ENCODE results near the gene NPM1. TPM values are rescaled to one million over a fixed set of nuclear protein-coding genes. Genes with fewer than 3 reads are reported as not detected.
"Not testable (repeated sequence)": the region's sequence is repeated elsewhere in the genome, so short reads cannot be mapped to it uniquely, and the experiment has no call there.

Gene NPM1
- total RNA-seq, 1 experiment from 2014 or later = 3,194 TPM

- no peak for DNase-seq (ENCODE audit: low spot score)
- in situ Hi-C loops (cut with HindIII; ENCODE audit: low sequenced_read_pairs) = no loop called here
Measured at GRCh38 chr5:171407234-171407633, 19.6 kb downstream of the NPM1 start.

- DNase-seq (ENCODE audit: low spot score) = no peak
Measured at GRCh38 chr5:171409164-171410136, 21.8 kb downstream of the NPM1 start.

GRCh38 chr5:171410181-171410580, 22.5 kb downstream of the NPM1 start:
- in situ Hi-C loops (cut with HindIII; ENCODE audit: low sequenced_read_pairs) = no loop called here
- DNase-seq (ENCODE audit: low spot score) = no peak

More at GRCh38 chr5:171409164-171410136, 21.8 kb downstream of the NPM1 start:
- in situ Hi-C loops (cut with HindIII; ENCODE audit: low sequenced_read_pairs) = no loop called here

- no peak for DNase-seq (ENCODE audit: low spot score)
- in situ Hi-C loops (cut with HindIII; ENCODE audit: low sequenced_read_pairs) = no loop called here
Measured at GRCh38 chr5:171412186-171412585, 24.5 kb downstream of the NPM1 start.

GRCh38 chr5:171413153-171413910, 25.7 kb downstream of the NPM1 start:
- no peak for DNase-seq (ENCODE audit: low spot score)
- in situ Hi-C loops (cut with HindIII; ENCODE audit: low sequenced_read_pairs) = no loop called here

GRCh38 chr5:171413993-171414392, 26.3 kb downstream of the NPM1 start:
- in situ Hi-C loops (cut with HindIII; ENCODE audit: low sequenced_read_pairs); DNase-seq (ENCODE audit: low spot score): not testable (repeated sequence)

GRCh38 chr5:171415115-171415730, 27.6 kb downstream of the NPM1 start:
- in situ Hi-C loops (cut with HindIII; ENCODE audit: low sequenced_read_pairs) = no loop called here
- peak; percentile 54 for DNase-seq (ENCODE audit: low spot score)

- no peak for DNase-seq (ENCODE audit: low spot score)
- in situ Hi-C loops (cut with HindIII; ENCODE audit: low sequenced_read_pairs) = no loop called here
Measured at GRCh38 chr5:171416160-171417049, 28.8 kb downstream of the NPM1 start.

GRCh38 chr5:171418316-171418981, 30.8 kb downstream of the NPM1 start:
- in situ Hi-C loops (cut with HindIII; ENCODE audit: low sequenced_read_pairs) = no loop called here
- peak; percentile 74 for DNase-seq (ENCODE audit: low spot score)

- in situ Hi-C loops (cut with HindIII; ENCODE audit: low sequenced_read_pairs) = no loop called here
Measured at GRCh38 chr5:171418982-171419687, 31.5 kb downstream of the NPM1 start, which contains the start of gene FGF18. FGF18 (plus strand) TSS chr5:171419647; CDS start chr5:171420200, 553 bp downstream.

GRCh38 chr5:171419688-171420430, 32.2 kb downstream of the NPM1 start:
- no peak for DNase-seq (ENCODE audit: low spot score)
- in situ Hi-C loops (cut with HindIII; ENCODE audit: low sequenced_read_pairs) = no loop called here

More at GRCh38 chr5:171418982-171419687, 31.5 kb downstream of the NPM1 start, which contains the start of gene FGF18:
- DNase-seq (ENCODE audit: low spot score) = peak; percentile 36

GRCh38 chr5:171420431-171421241, 33.0 kb downstream of the NPM1 start:
- in situ Hi-C loops (cut with HindIII; ENCODE audit: low sequenced_read_pairs) = no loop called here
- DNase-seq (ENCODE audit: low spot score) = peak; percentile 40

GRCh38 chr5:171421331-171422262, 33.9 kb downstream of the NPM1 start:
- no peak for DNase-seq (ENCODE audit: low spot score)
- in situ Hi-C loops (cut with HindIII; ENCODE audit: low sequenced_read_pairs) = no loop called here

GRCh38 chr5:171422495-171422894, 34.8 kb downstream of the NPM1 start:
- no peak for DNase-seq (ENCODE audit: low spot score)
- in situ Hi-C loops (cut with HindIII; ENCODE audit: low sequenced_read_pairs) = no loop called here

All from G401 (cell line).